Measurements from ENCODE around the gene EFNA5.

The EFNA5 gene

GRCh38 chr5:107601076-107601475 is 69.7 kb downstream of the EFNA5 start:
- DNase-seq = no peak

- DNase-seq = no peak
Measured at GRCh38 chr5:107598958-107599357, 71.8 kb downstream of the EFNA5 start.

- no peak for DNase-seq
Measured at GRCh38 chr5:107597803-107598202, 72.9 kb downstream of the EFNA5 start.

GRCh38 chr5:107597247-107597646 is 73.5 kb downstream of the EFNA5 start:
- no peak for DNase-seq

GRCh38 chr5:107594253-107595045 is 76.3 kb downstream of the EFNA5 start:
- DNase-seq = no peak

GRCh38 chr5:107593009-107593408 is 77.7 kb downstream of the EFNA5 start:
- DNase-seq = no peak

- no peak for DNase-seq
Measured at GRCh38 chr5:107592515-107592914, 78.2 kb downstream of the EFNA5 start.

GRCh38 chr5:107590686-107591085 is 80.1 kb downstream of the EFNA5 start:
- DNase-seq = no peak

GRCh38 chr5:107589520-107590193 is 81.1 kb downstream of the EFNA5 start:
- DNase-seq = no peak

GRCh38 chr5:107582625-107583024 is 88.1 kb downstream of the EFNA5 start:
- DNase-seq = no peak

- no peak for DNase-seq
Measured at GRCh38 chr5:107580889-107581820, 89.6 kb downstream of the EFNA5 start.

- DNase-seq = no peak
Measured at GRCh38 chr5:107578051-107578635, 92.6 kb downstream of the EFNA5 start.

- DNase-seq = no peak
Measured at GRCh38 chr5:107577394-107577950, 93.3 kb downstream of the EFNA5 start.

GRCh38 chr5:107576736-107577393 is 93.9 kb downstream of the EFNA5 start:
- no peak for DNase-seq

- DNase-seq = no peak
Measured at GRCh38 chr5:107576155-107576554, 94.6 kb downstream of the EFNA5 start.

GRCh38 chr5:107574287-107574686 is 96.5 kb downstream of the EFNA5 start:
- no peak for DNase-seq

GRCh38 chr5:107572715-107573368 is 97.9 kb downstream of the EFNA5 start:
- no peak for DNase-seq

- peak; percentile 77 to 84 for DNase-seq
Measured at GRCh38 chr5:107571621-107572536, 98.9 kb downstream of the EFNA5 start.

- no peak for DNase-seq
Measured at GRCh38 chr5:107570805-107571531, 99.8 kb downstream of the EFNA5 start.

GRCh38 chr5:107570181-107570580 is 100.6 kb downstream of the EFNA5 start:
- DNase-seq = no peak
